ENCODE measurements around the gene CLDND2. TPM values are rescaled to one million over a fixed set of nuclear protein-coding genes. Genes with fewer than 3 reads are reported as not detected.

Gene CLDND2, protein sequence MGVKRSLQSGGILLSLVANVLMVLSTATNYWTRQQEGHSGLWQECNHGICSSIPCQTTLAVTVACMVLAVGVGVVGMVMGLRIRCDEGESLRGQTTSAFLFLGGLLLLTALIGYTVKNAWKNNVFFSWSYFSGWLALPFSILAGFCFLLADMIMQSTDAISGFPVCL
- total RNA-seq (ENCODE audit: low replicate concordance), result not detected in 2 replicates

GRCh38 chr19:51368366-51369282, at the start of gene CLDND2:
CLDND2 (minus strand) TSS chr19:51369003; CDS start chr19:51368577, 426 bp downstream.

DNA sequence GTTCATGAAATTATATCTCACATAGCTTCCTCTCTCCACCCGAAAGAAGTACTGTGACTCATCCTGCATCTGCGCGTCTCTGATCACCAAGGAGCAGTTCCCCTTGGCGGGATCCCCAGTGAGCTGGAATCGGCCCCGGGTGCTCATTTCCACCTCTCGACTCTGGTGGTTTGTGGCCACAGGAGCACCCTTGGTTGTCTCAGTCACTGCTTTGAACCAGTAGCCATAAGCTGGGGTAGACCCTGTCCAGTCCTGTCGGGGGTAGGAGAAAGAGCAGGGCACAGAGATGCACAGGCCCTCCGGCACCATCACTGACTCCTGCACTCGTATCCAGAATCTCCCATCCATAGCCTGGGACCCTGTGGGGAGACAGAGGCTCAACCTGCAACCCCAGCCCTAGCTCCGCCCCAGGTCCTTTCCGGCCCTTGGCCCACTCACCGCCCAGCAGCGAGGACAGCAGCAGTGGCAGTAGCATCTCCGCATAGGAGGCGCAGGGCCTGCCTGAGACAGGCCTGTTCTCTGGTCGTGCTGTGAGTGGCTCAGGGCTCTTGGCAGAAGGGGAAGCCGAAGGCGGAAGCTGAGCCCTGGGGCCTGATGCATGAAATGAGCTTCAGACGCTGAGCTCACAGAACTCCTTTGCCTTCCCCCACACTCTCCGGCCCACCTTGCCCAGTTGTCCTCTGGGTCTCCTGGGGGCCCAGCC, 48.5 kb upstream of the CLDND2 start, which contains the start of gene SIGLEC10:
SIGLEC10 (minus strand) TSS at position 536 of the 703 bp plus-strand sequence; CDS start at position 475, 61 bp downstream.

DNA sequence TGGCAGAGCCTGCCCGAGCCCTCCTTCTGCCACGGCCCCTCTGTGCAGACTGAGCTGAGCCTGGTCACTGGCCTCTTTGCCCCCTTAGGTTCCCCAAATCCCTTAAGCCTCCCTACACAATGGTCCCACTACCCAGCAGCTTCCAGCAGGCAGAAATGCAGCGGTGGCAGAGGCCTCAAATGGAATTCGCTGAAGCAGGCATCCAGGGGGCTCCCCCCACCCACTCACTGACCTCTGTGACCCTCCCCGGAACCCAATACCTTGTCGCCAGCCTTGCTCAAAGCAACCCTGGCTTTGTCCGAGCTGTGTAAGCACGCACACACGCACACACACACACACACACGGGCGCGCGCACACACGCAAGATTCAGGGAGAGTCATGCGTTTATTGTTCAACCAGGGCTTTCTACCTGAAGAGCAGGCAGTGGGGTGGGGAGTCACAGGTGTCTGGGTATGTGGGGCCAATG, 19.2 kb upstream of the CLDND2 start, which contains the start of gene LIM2:
LIM2 (minus strand) TSS at position 51 of the 466 bp plus-strand sequence. CDS start 531 bp downstream, outside the sequence.

DNA sequence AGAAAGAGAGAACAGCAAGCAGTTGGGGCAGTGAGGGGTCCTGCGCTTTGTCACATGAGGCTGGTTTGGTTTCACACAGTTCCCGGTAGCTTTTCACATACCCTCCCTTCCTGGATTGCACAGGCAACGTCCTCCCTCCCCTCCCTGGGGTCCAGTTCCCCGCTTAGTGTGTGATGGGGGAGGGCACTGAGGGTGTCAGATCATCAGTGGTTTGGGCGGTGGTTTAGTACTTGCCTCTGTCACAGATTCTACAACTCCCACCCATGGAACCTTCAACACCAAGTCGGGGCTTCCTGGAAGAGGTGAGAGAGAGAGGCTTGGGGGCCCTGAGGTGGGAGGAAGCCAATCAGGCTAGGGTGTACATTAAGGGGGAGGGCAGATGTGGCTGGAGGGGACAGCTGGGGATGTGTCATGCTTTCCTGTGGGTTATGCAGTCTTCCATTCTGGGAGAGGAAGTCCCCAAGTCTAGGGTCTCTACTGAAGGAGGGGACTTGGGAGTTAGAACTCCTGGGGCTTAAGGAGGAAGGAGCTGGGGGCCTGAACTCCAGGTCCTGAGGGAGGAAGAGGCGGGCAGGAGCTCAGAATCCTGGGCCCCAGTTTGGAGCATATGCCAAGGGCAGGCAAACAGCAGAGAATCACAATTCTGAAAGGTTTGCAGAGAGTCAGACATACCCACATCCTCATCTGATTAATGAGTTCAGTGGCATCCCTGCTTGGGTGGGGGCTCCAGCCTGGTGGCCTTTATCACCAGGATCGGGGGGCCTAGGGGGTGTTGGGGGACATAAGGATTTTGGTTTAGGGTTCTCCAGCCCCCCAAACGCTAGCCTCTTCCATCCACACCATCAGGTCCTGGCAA, 4.1 kb upstream of the CLDND2 start, which contains the start of gene NKG7:
NKG7 (minus strand) TSS at position 6 of the 856 bp plus-strand sequence. CDS start 119 bp downstream, outside the sequence.

GRCh38 chr19:51365965-51366388, 2.8 kb downstream of the CLDND2 start, which contains the start of gene ETFB:
ETFB (minus strand) TSS chr19:51366388; CDS start chr19:51366326, 62 bp downstream.

DNA sequence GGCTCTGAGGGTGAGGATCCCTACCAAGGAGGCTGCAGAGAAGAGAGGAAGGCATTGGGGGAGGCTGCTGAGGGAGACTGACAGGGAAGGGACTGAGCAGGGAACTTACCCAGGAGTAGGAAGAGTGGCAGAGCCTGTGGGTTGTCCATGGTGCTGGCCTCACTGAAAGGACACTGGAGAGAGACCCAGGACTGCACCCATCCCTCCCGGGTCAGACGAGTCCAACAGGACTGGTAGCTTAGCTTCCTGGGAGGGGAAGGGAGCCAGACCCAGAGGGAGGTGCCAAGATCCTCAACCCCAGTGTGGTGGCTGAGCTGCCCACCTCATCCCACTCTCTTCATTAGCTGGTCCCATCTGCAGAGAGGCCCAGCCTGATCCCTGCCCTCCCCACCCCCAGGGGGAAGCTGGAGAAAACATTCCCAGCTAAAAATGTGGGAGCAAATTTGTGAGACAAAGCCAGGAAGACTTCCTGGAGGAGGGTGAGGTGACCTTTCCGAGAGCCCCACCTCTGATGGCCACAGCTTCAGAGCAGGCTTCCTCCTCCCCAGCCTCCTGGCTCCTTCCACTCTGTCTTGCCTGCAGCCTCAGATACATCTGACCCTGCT, 26.7 kb downstream of the CLDND2 start, which contains the start of gene VSIG10L:
VSIG10L (minus strand) TSS at position 164 of the 605 bp plus-strand sequence; CDS start at position 149, 15 bp downstream.

Other genes with a start within 250 kb of the CLDND2 start
- not detected in 2 replicates for gene SIGLEC9, start 244.1 kb downstream of the CLDND2 start, total RNA-seq (ENCODE audit: low replicate concordance)
- not detected in 2 replicates for gene SIGLEC7, start 226.7 kb downstream of the CLDND2 start, total RNA-seq (ENCODE audit: low replicate concordance)
- gene CD33, start 143.9 kb downstream of the CLDND2 start, total RNA-seq (ENCODE audit: low replicate concordance), result not detected in 2 replicates
- not detected in 2 replicates for gene SIGLECL1, start 117.9 kb downstream of the CLDND2 start, total RNA-seq (ENCODE audit: low replicate concordance)
- not detected in 2 replicates for gene IGLON5, start 57.4 kb downstream of the CLDND2 start, total RNA-seq (ENCODE audit: low replicate concordance)
- 0.23 and 0.30 TPM in 2 replicates for gene VSIG10L, start 26.9 kb downstream of the CLDND2 start, total RNA-seq (ENCODE audit: low replicate concordance)
- 202 and 403 TPM in 2 replicates for gene ETFB, start 2.6 kb downstream of the CLDND2 start, total RNA-seq (ENCODE audit: low replicate concordance)
- not detected in 2 replicates for gene NKG7, start 3.7 kb upstream of the CLDND2 start, total RNA-seq (ENCODE audit: low replicate concordance)
- not detected in 2 replicates for gene LIM2, start 19.0 kb upstream of the CLDND2 start, total RNA-seq (ENCODE audit: low replicate concordance)
- not detected in 2 replicates for gene C19orf84, start 21.6 kb upstream of the CLDND2 start, total RNA-seq (ENCODE audit: low replicate concordance)
- gene SIGLEC10, start 48.6 kb upstream of the CLDND2 start, total RNA-seq (ENCODE audit: low replicate concordance), result not detected in 2 replicates
- gene SIGLEC8, start 89.5 kb upstream of the CLDND2 start, total RNA-seq (ENCODE audit: low replicate concordance), result not detected in 2 replicates
- not detected in 2 replicates for gene CEACAM18, start 109.5 kb upstream of the CLDND2 start, total RNA-seq (ENCODE audit: low replicate concordance)
- not detected in 2 replicates for gene SIGLEC12, start 132.8 kb upstream of the CLDND2 start, total RNA-seq (ENCODE audit: low replicate concordance)
- not detected in 2 replicates for gene SIGLEC6, start 162.7 kb upstream of the CLDND2 start, total RNA-seq (ENCODE audit: low replicate concordance)
- gene ZNF175, start 202.3 kb upstream of the CLDND2 start, total RNA-seq (ENCODE audit: low replicate concordance), result 2.1 and 11.2 TPM in 2 replicates